ENCODE measurements around the gene IRF2. TPM values are rescaled to one million over a fixed set of nuclear protein-coding genes. Genes with fewer than 3 reads are reported as not detected.

IRF2 gene
- total RNA-seq, 2 donors from 2014 or later = 33.5 to 37.2 TPM

DNA sequence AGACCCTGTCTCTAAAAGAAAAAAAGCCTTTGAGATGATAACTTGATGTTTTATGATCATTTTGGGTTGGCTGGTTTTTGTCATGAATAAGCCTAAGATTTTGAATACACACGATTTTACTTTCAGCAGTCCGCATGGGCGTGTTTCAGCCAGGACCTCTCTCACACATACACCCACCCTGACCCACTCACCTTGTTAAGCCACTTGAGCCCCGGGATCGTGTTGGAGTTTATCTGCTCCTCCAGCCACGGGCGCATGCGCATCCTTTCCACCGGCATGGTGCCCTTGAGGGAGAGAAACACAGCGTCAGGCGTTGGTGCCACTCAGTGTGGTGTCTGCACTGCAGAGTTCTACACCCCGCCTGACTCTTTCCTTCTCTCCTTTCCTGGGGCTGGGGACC lies 45.6 kb downstream of the IRF2 start:
- no peaks in the 10 kb centered on the region for H3K9me3 ChIP-seq (ENCODE audit: control insufficient read depth, low read length, poor library complexity, severe bottlenecking)
- no peak overlapping the region for H3K27ac Mint-ChIP-seq
- no peak overlapping the region for H3K4me3 Mint-ChIP-seq
- H3K27me3 Mint-ChIP-seq = no peaks in the 10 kb centered on the region
- no peak for ATAC-seq
- H3K4me1 Mint-ChIP-seq = peaks cover 54% of the 10 kb centered on the region
- H3K36me3 Mint-ChIP-seq (ENCODE audit: low read depth) = peaks cover 6% of the 10 kb centered on the region
- DNase-seq = no peak

DNA sequence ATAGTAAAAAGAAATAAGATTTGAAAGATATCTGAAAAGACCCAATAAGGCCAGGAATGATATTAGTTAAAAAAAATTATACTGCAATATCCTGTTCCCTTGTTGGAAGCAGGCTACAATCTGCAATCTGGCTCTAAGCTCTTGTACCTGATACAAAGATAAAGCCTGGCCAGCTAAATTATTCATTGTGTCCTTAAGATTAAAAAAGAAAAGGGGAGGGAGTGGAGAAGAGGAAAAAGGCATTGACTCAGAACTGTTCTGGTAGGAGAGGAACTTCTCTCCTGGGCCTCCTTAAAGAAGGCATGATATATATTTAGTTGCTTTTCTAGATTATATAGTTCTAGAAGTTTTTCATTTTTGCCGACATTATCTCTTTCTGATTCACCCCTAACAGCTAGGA lies 46.7 kb downstream of the IRF2 start:
- H3K27me3 Mint-ChIP-seq = no peaks in the 10 kb centered on the region
- DNase-seq (no peak), ATAC-seq (no peak)
- no peak overlapping the region for H3K4me3 Mint-ChIP-seq
- H3K27ac Mint-ChIP-seq = peak overlapping the region; percentile 90
- H3K9me3 ChIP-seq (ENCODE audit: control insufficient read depth, low read length, poor library complexity, severe bottlenecking) = no peaks in the 10 kb centered on the region
- peaks cover 49% of the 10 kb centered on the region for H3K4me1 Mint-ChIP-seq
- H3K36me3 Mint-ChIP-seq (ENCODE audit: low read depth) = peaks cover 9% of the 10 kb centered on the region

DNA sequence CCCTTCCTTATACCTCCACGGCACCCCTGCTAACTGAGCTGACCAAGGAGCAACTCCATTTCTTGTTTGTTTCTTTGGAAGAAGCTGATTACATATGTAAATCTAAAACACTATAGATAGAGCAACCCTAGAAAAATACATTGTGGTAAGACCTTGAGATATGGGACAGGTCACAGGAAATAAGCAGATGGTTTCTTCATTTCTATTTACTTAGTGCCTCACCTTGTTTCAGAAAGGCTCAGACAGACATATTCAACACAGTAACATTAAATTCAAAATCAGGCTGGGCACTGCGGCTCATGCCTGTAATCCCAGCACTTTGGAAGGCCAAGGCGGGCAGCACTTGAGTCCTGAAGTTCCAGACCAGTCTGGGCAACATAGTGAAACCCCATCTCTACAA lies 47.3 kb downstream of the IRF2 start:
- ATAC-seq (no peak), DNase-seq (no peak)
- no peaks in the 10 kb centered on the region for H3K9me3 ChIP-seq (ENCODE audit: control insufficient read depth, low read length, poor library complexity, severe bottlenecking)
- peak overlapping the region; percentile 90 for H3K27ac Mint-ChIP-seq
- H3K27me3 Mint-ChIP-seq = no peaks in the 10 kb centered on the region
- peaks cover 44% of the 10 kb centered on the region for H3K4me1 Mint-ChIP-seq
- H3K4me3 Mint-ChIP-seq = no peak overlapping the region
- peaks cover 10% of the 10 kb centered on the region for H3K36me3 Mint-ChIP-seq (ENCODE audit: low read depth)

DNA sequence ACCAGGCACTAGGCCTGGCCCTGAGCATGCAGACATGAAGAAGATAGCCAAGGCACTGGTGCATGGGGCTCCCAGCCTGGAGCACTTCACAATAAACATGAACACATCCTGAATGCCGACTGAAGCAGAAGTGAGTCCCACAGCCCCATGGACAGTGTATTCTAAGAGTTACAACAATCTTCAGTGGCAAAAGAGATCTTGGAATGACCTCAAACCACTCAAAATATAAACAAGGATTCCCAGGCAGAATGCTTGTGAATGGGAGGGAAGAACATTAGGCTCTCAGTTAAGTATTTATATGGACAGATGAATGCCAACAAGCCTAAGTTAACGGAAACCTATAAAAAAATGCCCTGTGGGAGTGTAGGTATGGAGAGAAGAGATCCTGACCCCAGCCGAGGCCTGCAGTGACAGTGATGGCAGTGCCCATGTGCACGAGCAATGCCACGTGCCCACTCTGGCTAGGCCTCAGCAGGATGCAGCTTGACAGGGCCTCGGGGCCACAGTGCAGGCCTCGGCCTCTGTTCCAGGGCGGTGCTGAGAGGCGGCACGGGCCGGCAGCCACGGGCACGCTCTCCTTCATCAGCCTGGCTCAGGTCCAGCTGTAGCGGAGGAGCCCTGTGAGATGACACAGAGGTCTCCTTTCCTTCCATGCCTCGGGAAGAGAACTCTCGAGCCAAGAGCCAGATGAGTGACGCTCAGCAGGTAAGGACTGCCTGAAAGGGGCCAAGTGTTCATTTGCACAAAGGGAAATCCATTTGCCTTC lies 49.2 kb downstream of the IRF2 start:
- no peak overlapping the region for H3K27ac Mint-ChIP-seq
- H3K9me3 ChIP-seq (ENCODE audit: control insufficient read depth, low read length, poor library complexity, severe bottlenecking) = no peaks in the 10 kb centered on the region
- no peak overlapping the region for H3K4me3 Mint-ChIP-seq
- DNase-seq (no peak), ATAC-seq (no peak)
- H3K36me3 Mint-ChIP-seq (ENCODE audit: low read depth) = peaks cover 10% of the 10 kb centered on the region
- no peaks in the 10 kb centered on the region for H3K27me3 Mint-ChIP-seq
- peaks cover 55% of the 10 kb centered on the region for H3K4me1 Mint-ChIP-seq

DNA sequence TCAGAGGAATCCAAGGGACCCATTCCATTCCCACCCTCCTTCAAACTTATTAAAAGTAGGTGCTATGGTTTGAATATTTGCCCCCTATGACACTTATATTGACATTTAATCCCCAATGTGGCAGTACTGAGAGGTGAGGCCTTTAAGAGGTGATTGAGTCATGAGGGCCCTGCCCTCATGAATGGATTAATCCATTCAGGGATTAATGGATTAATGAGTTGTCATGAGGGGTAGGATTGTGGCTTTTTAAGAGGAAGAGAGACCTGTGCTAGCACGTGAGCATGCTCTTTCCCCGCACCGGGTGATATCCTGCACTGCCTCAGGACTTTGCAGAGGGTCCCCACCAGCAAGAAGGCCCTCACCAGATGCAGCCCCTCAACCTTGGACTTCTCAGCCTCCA lies 50.1 kb downstream of the IRF2 start:
- ATAC-seq = no peak
- DNase-seq = no peak
- no peaks in the 10 kb centered on the region for H3K9me3 ChIP-seq (ENCODE audit: control insufficient read depth, low read length, poor library complexity, severe bottlenecking)
- Mint-ChIP-seq H3K36me3 (ENCODE audit: low read depth) (peaks cover 8% of the 10 kb centered on the region), H3K4me3 (no peak overlapping the region), H3K27ac (peak overlapping the region; percentile 11), H3K4me1 (peaks cover 50% of the 10 kb centered on the region), H3K27me3 (no peaks in the 10 kb centered on the region)

DNA sequence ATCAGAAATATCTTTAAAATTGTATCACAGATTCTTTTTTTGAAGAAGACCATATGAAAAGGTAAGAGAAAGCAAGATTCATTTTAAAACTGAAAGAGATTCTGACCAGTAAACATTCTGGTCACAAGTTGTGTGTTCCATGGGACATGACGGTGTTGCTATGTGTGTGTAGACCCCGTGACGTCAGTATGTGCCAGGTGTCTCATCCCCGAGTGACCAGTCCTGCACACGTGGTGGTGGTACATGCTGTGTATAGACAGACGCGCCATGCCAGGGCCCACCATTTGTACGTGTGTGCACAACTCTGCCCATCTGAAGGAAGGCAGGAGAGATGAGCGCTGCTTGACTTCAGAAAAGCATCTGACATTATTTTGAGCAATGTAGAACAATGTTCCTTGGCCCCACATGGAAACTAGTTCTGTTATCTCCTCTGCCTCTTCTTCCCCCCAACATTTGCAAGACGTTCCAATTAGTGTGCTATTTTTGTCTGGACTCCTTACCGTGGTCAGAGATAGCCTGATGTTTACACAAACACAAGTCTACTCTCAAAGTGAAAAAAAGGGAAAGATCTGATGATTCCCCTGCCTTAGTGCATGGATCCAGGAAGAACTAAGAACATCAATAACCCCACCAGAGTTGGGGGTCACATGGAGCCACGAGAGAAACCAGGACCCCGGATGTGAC lies 51.2 kb downstream of the IRF2 start:
- Mint-ChIP-seq H3K4me1 (peaks cover 54% of the 10 kb centered on the region), H3K4me3 (no peak overlapping the region), H3K36me3 (ENCODE audit: low read depth) (peaks cover 8% of the 10 kb centered on the region), H3K27me3 (no peaks in the 10 kb centered on the region), H3K27ac (peak overlapping the region; percentile 95)
- no peaks in the 10 kb centered on the region for H3K9me3 ChIP-seq (ENCODE audit: control insufficient read depth, low read length, poor library complexity, severe bottlenecking)
- DNase-seq (no peak), ATAC-seq (no peak)

DNA sequence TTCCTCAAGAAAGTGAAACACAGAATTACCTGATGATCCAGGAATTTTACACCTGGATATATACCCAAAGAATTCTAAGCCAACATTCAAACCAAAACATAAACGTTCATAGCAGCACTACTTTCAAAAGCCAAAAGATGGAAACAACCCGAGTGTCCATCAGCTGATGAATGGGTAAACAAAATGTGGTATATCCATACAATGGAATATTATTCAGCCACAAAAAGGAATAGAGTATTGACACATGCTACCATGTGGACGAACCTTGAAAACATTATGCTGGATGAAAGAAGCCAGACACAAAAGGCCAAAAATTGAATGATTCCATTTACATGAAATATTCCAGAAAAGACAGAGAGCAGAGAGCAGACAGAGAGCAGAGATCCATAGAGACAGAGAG lies 52.0 kb downstream of the IRF2 start:
- no peak for ATAC-seq
- H3K9me3 ChIP-seq (ENCODE audit: control insufficient read depth, low read length, poor library complexity, severe bottlenecking) = no peaks in the 10 kb centered on the region
- H3K4me1 Mint-ChIP-seq = peaks cover 57% of the 10 kb centered on the region
- H3K27ac Mint-ChIP-seq = peak overlapping the region; percentile 95
- H3K36me3 Mint-ChIP-seq (ENCODE audit: low read depth) = peaks cover 8% of the 10 kb centered on the region
- H3K27me3 Mint-ChIP-seq = no peaks in the 10 kb centered on the region
- no peak overlapping the region for H3K4me3 Mint-ChIP-seq
- DNase-seq = no peak

DNA sequence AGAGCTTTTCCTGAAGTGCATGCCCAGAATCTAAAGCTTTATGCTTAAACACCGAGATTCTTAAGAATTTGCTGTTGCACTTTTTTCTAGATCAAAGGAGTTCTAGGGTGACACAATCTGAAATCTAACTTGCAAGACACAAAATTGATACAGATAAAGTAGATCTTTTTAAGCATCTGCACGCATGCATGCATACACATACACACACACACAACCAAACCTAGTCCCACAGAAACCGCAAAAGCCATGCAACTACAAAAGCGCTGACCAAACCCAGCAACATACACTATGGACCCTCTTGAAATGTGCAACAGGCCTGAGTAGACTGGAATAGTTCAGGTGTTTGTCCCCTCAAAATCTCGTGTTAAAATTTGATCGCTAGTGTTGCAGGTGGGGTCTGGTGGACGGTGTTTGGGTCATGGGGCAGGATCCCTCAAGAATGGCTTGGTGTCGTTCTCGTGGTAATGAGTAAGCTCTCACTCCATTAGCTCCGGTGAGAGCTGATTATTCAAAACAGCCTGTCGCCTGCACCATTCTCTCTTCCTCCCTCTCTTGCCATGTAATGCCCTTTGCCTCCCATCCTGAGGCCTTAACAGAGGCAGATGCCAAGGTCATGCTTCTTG lies 52.7 kb downstream of the IRF2 start:
- peaks cover 4% of the 10 kb centered on the region for H3K36me3 Mint-ChIP-seq (ENCODE audit: low read depth)
- ATAC-seq (peak; percentile 2), DNase-seq (no peak)
- peak overlapping the region; percentile 95 for H3K27ac Mint-ChIP-seq
- H3K27me3 Mint-ChIP-seq = no peaks in the 10 kb centered on the region
- H3K4me1 Mint-ChIP-seq = peaks cover 51% of the 10 kb centered on the region
- peak overlapping the region; percentile 85 for H3K4me3 Mint-ChIP-seq
- H3K9me3 ChIP-seq (ENCODE audit: control insufficient read depth, low read length, poor library complexity, severe bottlenecking) = no peaks in the 10 kb centered on the region

DNA sequence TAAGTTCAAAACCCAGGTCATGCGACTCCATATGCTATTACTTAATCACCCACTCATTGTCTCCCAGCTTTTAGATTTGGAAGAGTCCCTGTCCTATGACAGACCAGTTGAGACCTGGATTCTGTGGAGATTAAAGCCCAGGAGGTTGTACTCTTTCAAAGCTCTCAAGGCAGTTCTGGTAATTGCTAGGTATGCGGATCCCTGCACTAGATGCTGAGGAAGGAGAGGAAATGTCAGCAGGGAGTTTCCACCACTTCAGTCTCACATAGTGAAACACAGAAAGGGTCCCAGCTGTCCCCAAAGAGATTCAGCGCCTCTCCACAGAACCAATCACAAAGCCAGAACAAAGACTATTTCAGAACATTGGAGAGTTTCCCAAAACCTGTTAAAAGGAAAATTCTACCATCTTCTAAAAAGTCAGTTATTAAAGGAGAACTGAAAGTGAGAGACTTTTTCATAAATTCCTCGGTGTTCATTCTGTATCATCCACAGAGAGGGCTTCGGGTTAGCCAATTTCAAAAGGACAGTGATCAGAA lies 53.4 kb downstream of the IRF2 start:
- peaks cover 4% of the 10 kb centered on the region for H3K36me3 Mint-ChIP-seq (ENCODE audit: low read depth)
- peak; percentile 77 for ATAC-seq

DNA sequence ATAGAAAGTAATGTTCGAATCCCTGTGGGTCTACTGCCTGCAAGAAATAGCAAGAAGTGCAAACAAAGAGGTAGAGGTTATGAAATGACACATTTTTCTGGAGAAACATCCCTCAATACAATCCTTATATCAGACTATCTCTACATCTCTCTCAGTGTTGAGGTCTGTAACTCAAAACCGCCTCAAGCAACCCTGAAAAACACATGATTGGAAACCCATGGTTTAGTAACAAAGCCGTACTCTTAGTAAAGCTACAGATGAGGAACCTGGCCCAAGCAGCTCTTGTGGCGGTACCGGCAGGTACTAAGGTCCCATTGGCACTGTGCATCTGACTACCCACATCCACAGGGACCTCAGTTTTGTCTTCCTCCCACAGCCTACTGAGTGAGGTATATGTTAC lies 53.9 kb downstream of the IRF2 start:
- peak; percentile 43 for ATAC-seq

More for the DNA sequence above, 53.4 kb downstream of the IRF2 start:
- Mint-ChIP-seq H3K4me1 (peaks cover 46% of the 10 kb centered on the region), H3K27ac (peak overlapping the region; percentile 95), H3K4me3 (peak overlapping the region; percentile 85), H3K27me3 (no peaks in the 10 kb centered on the region)
- no peaks in the 10 kb centered on the region for H3K9me3 ChIP-seq (ENCODE audit: control insufficient read depth, low read length, poor library complexity, severe bottlenecking)
- no peak for DNase-seq

DNA sequence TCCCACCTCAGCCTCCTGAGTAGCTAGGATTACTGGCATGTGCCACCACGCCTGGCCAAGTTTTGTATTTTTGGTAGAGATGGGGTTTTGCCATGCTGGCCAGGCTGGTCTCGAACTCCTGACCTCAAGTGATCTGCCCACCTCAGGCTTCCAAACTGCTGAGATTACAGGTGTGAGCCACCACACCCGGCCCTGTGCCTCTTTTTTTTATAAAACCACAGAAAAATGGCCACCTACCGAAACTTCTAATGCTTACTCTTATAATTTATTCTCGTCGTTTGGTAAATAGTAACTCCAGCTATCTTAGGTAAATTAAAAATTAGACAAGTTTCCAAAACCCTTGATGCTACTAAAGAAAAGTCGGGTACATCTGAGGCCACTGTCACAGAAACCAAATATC lies 54.4 kb downstream of the IRF2 start:
- DNase-seq (no peak), ATAC-seq (no peak)
- Mint-ChIP-seq H3K4me1 (peaks cover 44% of the 10 kb centered on the region), H3K36me3 (ENCODE audit: low read depth) (peaks cover 4% of the 10 kb centered on the region), H3K27ac (peak overlapping the region; percentile 95), H3K4me3 (peak overlapping the region; percentile 85), H3K27me3 (no peaks in the 10 kb centered on the region)
- H3K9me3 ChIP-seq (ENCODE audit: control insufficient read depth, low read length, poor library complexity, severe bottlenecking) = no peaks in the 10 kb centered on the region

More for the DNA sequence above, 53.9 kb downstream of the IRF2 start:
- H3K4me3 Mint-ChIP-seq = peak overlapping the region; percentile 85
- H3K27me3 Mint-ChIP-seq = no peaks in the 10 kb centered on the region
- DNase-seq = no peak
- peaks cover 4% of the 10 kb centered on the region for H3K36me3 Mint-ChIP-seq (ENCODE audit: low read depth)
- no peaks in the 10 kb centered on the region for H3K9me3 ChIP-seq (ENCODE audit: control insufficient read depth, low read length, poor library complexity, severe bottlenecking)
- peak overlapping the region; percentile 95 for H3K27ac Mint-ChIP-seq
- H3K4me1 Mint-ChIP-seq = peaks cover 46% of the 10 kb centered on the region

DNA sequence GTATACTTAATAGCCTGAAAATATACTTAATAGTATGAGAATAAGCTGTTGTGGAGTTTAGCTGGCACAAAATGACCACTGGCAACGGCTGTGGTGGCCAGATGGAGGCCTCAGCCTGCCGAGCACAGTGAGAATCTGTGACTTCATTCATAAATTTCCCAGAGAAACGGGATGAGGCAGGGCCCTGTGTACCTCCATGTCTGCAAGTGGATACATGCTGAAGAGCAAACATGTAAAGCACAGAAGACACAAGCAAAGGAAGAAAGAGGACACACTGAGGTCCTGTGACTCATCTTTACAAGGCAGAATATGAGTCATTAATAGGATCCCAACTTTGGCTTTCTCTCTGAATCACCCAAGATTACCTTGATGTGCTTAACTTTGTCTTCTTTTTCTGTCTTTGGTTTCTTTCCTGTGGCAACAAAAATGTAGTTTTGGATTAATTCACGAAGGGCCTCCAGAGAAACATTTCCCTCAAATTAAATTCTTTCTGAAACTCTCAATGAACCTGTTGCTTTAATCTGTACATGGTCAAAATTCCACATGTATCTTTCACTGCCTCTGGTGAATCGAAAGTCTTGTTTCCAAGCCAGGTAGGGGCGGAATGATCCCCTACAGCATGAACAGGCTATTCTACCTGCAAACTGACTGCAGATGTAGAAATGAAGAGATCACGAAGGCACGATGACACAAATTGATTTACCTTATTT lies 56.4 kb downstream of the IRF2 start:
- Mint-ChIP-seq H3K4me3 (peak overlapping the region; percentile 82), H3K4me1 (peaks cover 52% of the 10 kb centered on the region), H3K27me3 (no peaks in the 10 kb centered on the region), H3K27ac (peak overlapping the region; percentile 91), H3K36me3 (ENCODE audit: low read depth) (peaks cover 3% of the 10 kb centered on the region)
- DNase-seq (no peak), ATAC-seq (peak; percentile 59)
- no peaks in the 10 kb centered on the region for H3K9me3 ChIP-seq (ENCODE audit: control insufficient read depth, low read length, poor library complexity, severe bottlenecking)

Data from T-helper 17 cell (primary cell).